ENCODE data around the gene TMEM239.

- TF ChIP-seq CTCF (IDR thresholded peaks at IDR 0.05), result no peak
- no peak for TF ChIP-seq POLR2AphosphoS5 (IDR thresholded peaks at IDR 0.05)
These were observed 14.9 kb upstream of the TMEM239 start for GRCh38 chr20:2801286-2801728.

All from esophagus muscularis mucosa (tissue), 3 donors.